Aorta (tissue), 5 donors: ENCODE data around the gene GPNMB. TPM values are rescaled to one million over a fixed set of nuclear protein-coding genes. Genes with fewer than 3 reads are reported as not detected.
"Not testable (repeated sequence)": the region's sequence is repeated elsewhere in the genome, so short reads cannot be mapped to it uniquely, and the experiment has no call there.

Source experiments
- ATAC-seq: fragments of 200-7000 bp; cut with Tn5 transposase; one replicate; pipeline ENCODE4 v1.9.1; 2022; ENCODE audit warnings: moderate library complexity; ENCODE audit not compliant: low FRiP score
- DNase-seq, 2 donors: peaks; one replicate each; pipeline ENCODE4 v3.0.0-alpha.2; 2020
- H3K27ac ChIP-seq, 2 donors: one replicate each; pipeline ENCODE4 v1.5.1; 2013; ENCODE audit warnings: low read length in 2 of 2, mild to moderate bottlenecking in 2 of 2, moderate library complexity in 2 of 2, control low read depth in 1 of 2, inconsistent platforms in 1 of 2, low read depth in 1 of 2
- H3K27me3 ChIP-seq, 2 donors: one replicate each; pipeline ENCODE4 v1.6.1; 2013; ENCODE audit warnings: control low read depth in 1 of 2, low read length in 1 of 2, mild to moderate bottlenecking in 1 of 2, moderate library complexity in 1 of 2; ENCODE audit not compliant: insufficient read depth in 2 of 2, control insufficient read depth in 1 of 2
- H3K36me3 ChIP-seq, 2 donors: one replicate each; pipeline ENCODE4 v1.6.1; 2013; ENCODE audit warnings: control low read depth in 1 of 2, low read length in 1 of 2, mild to moderate bottlenecking in 1 of 2; ENCODE audit not compliant: insufficient read depth in 2 of 2, control insufficient read depth in 1 of 2
- H3K4me1 ChIP-seq, 2 donors: one replicate each; pipeline ENCODE4 v1.6.1; 2013; ENCODE audit warnings: low read length in 2 of 2, control low read depth in 1 of 2, mild to moderate bottlenecking in 1 of 2, moderate library complexity in 1 of 2; ENCODE audit not compliant: insufficient read depth in 2 of 2, control insufficient read depth in 1 of 2
- H3K4me3 ChIP-seq, 2 donors: one replicate each; pipeline ENCODE4 v1.5.1; 2013; ENCODE audit warnings: low read length in 2 of 2, control low read depth in 1 of 2, mild to moderate bottlenecking in 1 of 2
- H3K9me3 ChIP-seq: one replicate; pipeline ENCODE4 v1.6.1; 2013; ENCODE audit warnings: mild to moderate bottlenecking, low read length; ENCODE audit not compliant: control insufficient read depth
- WGBS, 2 donors: extraction: QIAGEN DNeasy Blood & Tissue Kit; methylation state at CpG; one replicate each; pipeline ENCODE4 v1.1.7; 2013; 5-methylcytosine and 5-hydroxymethylcytosine counted together
- intact Hi-C, 2 donors: fragments of 100-400 bp; cut with DNase I; formaldehyde crosslinking; loops; one replicate each; pipeline versions ENCODE4 v1.14.2 to v1.15.0; 2022
- long read RNA-seq, 2 donors: library from polyadenylated mRNA; unstranded; transcript quantifications; one replicate each; pipeline ENCODE4 v2.0.0, GENCODE V29; 2020 to 2021
- polyA plus RNA-seq, 2 donors: library from polyadenylated mRNA; stranded (reverse); fragments of 200-250 nt; gene quantifications; one replicate each; pipeline ENCODE4 v1.2.3, GENCODE V29; 2013
- total RNA-seq, 2 donors: library from RNA; stranded (reverse); fragmentation: NEBNext Ultra II Directional; extraction: Animal tissue kit (Norgen Biotek cat#: 25700); gene quantifications; one replicate each; pipeline ENCODE4 v1.2.1, GENCODE V29; 2021
- donor health status: healthy with polysubstance abuse.
- donor health status: Bipolar disorder and iron deficiency.
- donor health status: DM: no; HTN: no; CAD: no.
- donor health status: DM: no; HTN: no; CAD: no.
- donor health status: DM: yes; HTN: yes; CAD: no.

Gene GPNMB
- 100 to 1,000 TPM; 129 to 209 TPM for total RNA-seq
- polyA plus RNA-seq = 100 to 1,000 TPM in 1 of 2 donors, 10 to 100 TPM in 1; 60.2 to 175 TPM
- long read RNA-seq, donor 1, transcript GPNMB-201 (11 exons, 2,862 nt) = major isoform, 145 of 272 reads
- long read RNA-seq, donor 1, transcript GPNMB-202 (11 exons, 2,763 nt) = minor isoform, 33 of 272 reads
- long read RNA-seq, donor 1, transcript GPNMB-203 (4 exons, 1,673 nt) = minor isoform, 19 of 272 reads
- long read RNA-seq, donor 1, partial matches to known transcripts = 50 of 272 reads
- long read RNA-seq, donor 1, other reads (novel, unspliced or antisense) = 23 of 272 reads
- long read RNA-seq, donor 2, transcript GPNMB-202 (11 exons, 2,763 nt) = minor isoform, 6 of 95 reads
- long read RNA-seq, donor 2, transcript GPNMB-203 (4 exons, 1,673 nt) = minor isoform, 6 of 95 reads
- long read RNA-seq, donor 2, transcript GPNMB-201 (11 exons, 2,862 nt) = major isoform, 49 of 95 reads
- long read RNA-seq, donor 2, partial matches to known transcripts = 29 of 95 reads
- long read RNA-seq, donor 2, other reads (novel, unspliced or antisense) = 5 of 95 reads

GRCh38 chr7:23246555-23246954 lies at the start of gene GPNMB:
Gene GPNMB, plus strand, starts transcription at chr7:23246775. Its CDS starts 83 bp downstream, at chr7:23246858.
- peak in 1 of 2 donors; percentile 70 for DNase-seq
- Histone ChIP-seq H3K36me3 (no peaks in the 10 kb centered on the region), H3K27me3 (no peaks in the 10 kb centered on the region), H3K9me3 (no peaks in the 10 kb centered on the region), H3K4me3 (peak within 1 kb of the TSS; percentile 15 to 48), H3K27ac (peak within 1 kb of the TSS; percentile 61 to 68), H3K4me1 (peaks cover 0 to 6% of the 10 kb centered on the region in 2 donors)
- WGBS, 2 donors = 1 to 4% methylated on average over 7 of the region's 7 CpGs
- intact Hi-C loops = loop anchor here (5.0 to 10.0 kb wide), 2 partner anchors 64 to 142 kb away; partner anchors contain the start of genes NUP42 (in 2 of the 2) and KLHL7 (in 1 of the 2)
- peak; percentile 85 for ATAC-seq

- not testable (repeated sequence) for ATAC-seq
Measured at GRCh38 chr7:23197745-23198144, 48.8 kb upstream of the GPNMB start.

GRCh38 chr7:23200331-23200730 lies 46.2 kb upstream of the GPNMB start:
- WGBS, 2 donors = 85 to 89% methylated on average over 2 of the region's 2 CpGs
- DNase-seq (no peak), ATAC-seq (no peak)

More at GRCh38 chr7:23197745-23198144, 48.8 kb upstream of the GPNMB start:
- H3K27ac ChIP-seq, H3K4me1 ChIP-seq, H3K27me3 ChIP-seq, H3K4me3 ChIP-seq, intact Hi-C loops, DNase-seq, H3K36me3 ChIP-seq, H3K9me3 ChIP-seq: not testable (repeated sequence)
- 91 to 93% methylated on average over 5 of the region's 5 CpGs for WGBS, 2 donors

GRCh38 chr7:23204241-23204640 lies 42.3 kb upstream of the GPNMB start:
- DNase-seq (no peak), ATAC-seq (no peak)
- 83 to 95% methylated on average over 1 of the region's 1 CpG for WGBS, 2 donors
- intact Hi-C loops = no loop called here
- H3K9me3 ChIP-seq = no peaks in the 10 kb centered on the region
- peaks cover 3 to 6% of the 10 kb centered on the region in 2 donors for H3K36me3 ChIP-seq
- no peak overlapping the region for H3K4me3 ChIP-seq
- no peak overlapping the region for H3K27ac ChIP-seq
- no peaks in the 10 kb centered on the region for H3K27me3 ChIP-seq
- H3K4me1 ChIP-seq = no peaks in the 10 kb centered on the region

More at GRCh38 chr7:23200331-23200730, 46.2 kb upstream of the GPNMB start:
- Histone ChIP-seq H3K27ac (no peak overlapping the region), H3K27me3 (no peaks in the 10 kb centered on the region), H3K4me3 (no peak overlapping the region), H3K9me3 (no peaks in the 10 kb centered on the region), H3K4me1 (no peaks in the 10 kb centered on the region), H3K36me3 (peaks cover 3 to 6% of the 10 kb centered on the region in 2 donors)
- intact Hi-C loops = no loop called here

- Histone ChIP-seq H3K27ac (no peak overlapping the region), H3K9me3 (no peaks in the 10 kb centered on the region), H3K4me1 (no peaks in the 10 kb centered on the region), H3K4me3 (no peak overlapping the region), H3K27me3 (no peaks in the 10 kb centered on the region), H3K36me3 (no peaks in the 10 kb centered on the region)
- ATAC-seq (no peak), DNase-seq (no peak)
- 90 to 91% methylated on average over 2 of the region's 2 CpGs for WGBS, 2 donors
- intact Hi-C loops = no loop called here
Measured at GRCh38 chr7:23205577-23205908, 41.0 kb upstream of the GPNMB start.

- intact Hi-C loops = no loop called here
- ATAC-seq (peak; percentile 81), DNase-seq (peak in 1 of 2 donors; percentile 48)
- Histone ChIP-seq H3K27me3 (no peaks in the 10 kb centered on the region), H3K9me3 (no peaks in the 10 kb centered on the region), H3K36me3 (no peaks in the 10 kb centered on the region), H3K4me1 (no peaks in the 10 kb centered on the region), H3K27ac (no peak overlapping the region), H3K4me3 (peak overlapping the region in 1 of 2 donors; percentile 29)
- WGBS, 2 donors = 22 to 25% methylated on average over 76 of the region's 76 CpGs
Measured at GRCh38 chr7:23205909-23206767, 40.4 kb upstream of the GPNMB start.

- H3K4me3 ChIP-seq = no peak overlapping the region
- no peak overlapping the region for H3K27ac ChIP-seq
- intact Hi-C loops = no loop called here
- no peaks in the 10 kb centered on the region for H3K4me1 ChIP-seq
- H3K36me3 ChIP-seq = no peaks in the 10 kb centered on the region
- H3K9me3 ChIP-seq = no peaks in the 10 kb centered on the region
- no peaks in the 10 kb centered on the region for H3K27me3 ChIP-seq
- 92 to 95% methylated on average over 2 of the region's 2 CpGs for WGBS, 2 donors
- no peak for ATAC-seq
- DNase-seq = no peak
Measured at GRCh38 chr7:23207021-23207420, 39.6 kb upstream of the GPNMB start.

- ATAC-seq (no peak), DNase-seq (no peak)
- no peaks in the 10 kb centered on the region for H3K27me3 ChIP-seq
- H3K9me3 ChIP-seq = no peaks in the 10 kb centered on the region
- H3K4me3 ChIP-seq = no peak overlapping the region
- no peak overlapping the region for H3K27ac ChIP-seq
- H3K36me3 ChIP-seq = no peaks in the 10 kb centered on the region
- WGBS, 2 donors = 90 to 92% methylated on average over 3 of the region's 3 CpGs
- intact Hi-C loops = no loop called here
- H3K4me1 ChIP-seq = no peaks in the 10 kb centered on the region
Measured at GRCh38 chr7:23207884-23208283, 38.7 kb upstream of the GPNMB start.
